Ascending aorta (tissue), 2 donors: ENCODE measurements around the gene RWDD1. TPM values are rescaled to one million over a fixed set of nuclear protein-coding genes. Genes with fewer than 3 reads are reported as not detected.

ENCODE experiments used
- DNase-seq, 2 donors: peaks; one replicate each; pipeline ENCODE4 v3.0.0-alpha.2; 2019; ENCODE audit warnings: low spot score in 2 of 2
- H3K27ac ChIP-seq, 2 donors: fragments of 200-600 bp; sonication (generic); one replicate each; pipeline ENCODE4 v1.5.1; 2016 to 2017; ENCODE audit warnings: mild to moderate bottlenecking in 1 of 2
- H3K27me3 ChIP-seq: fragments of 200-600 bp; sonication (generic); one replicate; pipeline ENCODE4 v1.5.1; 2017
- H3K36me3 ChIP-seq, 2 donors: fragments of 200-600 bp; sonication (generic); one replicate each; pipeline ENCODE4 v1.5.1; 2016
- H3K4me1 ChIP-seq, 2 donors: fragments of 200-600 bp; sonication (generic); one replicate each; pipeline ENCODE4 v1.5.1; 2016 to 2017; ENCODE audit warnings: mild to moderate bottlenecking in 1 of 2
- H3K4me3 ChIP-seq, 2 donors: fragments of 200-600 bp; sonication (generic); one replicate each; pipeline ENCODE4 v1.5.1; 2016 to 2017; ENCODE audit warnings: mild to moderate bottlenecking in 1 of 2
- H3K9me3 ChIP-seq, 2 donors: fragments of 200-600 bp; sonication (generic); one replicate each; pipeline ENCODE4 v1.5.1; 2016
- intact Hi-C: fragments of 100-400 bp; cut with DNase I; formaldehyde crosslinking; loops from one replicate; pipeline ENCODE4 v1.15.1; 2023
- total RNA-seq: library from RNA; depleted of rRNA; stranded (reverse); fragments of >200 nt; gene quantifications from one replicate; pipeline ENCODE4 v1.1.0, GENCODE V29; 2016
- TF ChIP-seq, protein P1 (sequence below), 3 experiments: fragments of 200-600 bp in 2 of 3; fragments of 450-650 bp in 1 of 3; sonication (generic) in 2 of 3; IDR thresholded peaks; one replicate each; pipeline ENCODE4 v1.5.1; 2016 to 2019; ENCODE audit warnings: antibody characterized with exemption in 3 of 3, mild to moderate bottlenecking in 1 of 3, moderate library complexity in 1 of 3

The RWDD1 gene
- total RNA-seq, 1 donor from 2014 or later = 11.0 TPM

DNA sequence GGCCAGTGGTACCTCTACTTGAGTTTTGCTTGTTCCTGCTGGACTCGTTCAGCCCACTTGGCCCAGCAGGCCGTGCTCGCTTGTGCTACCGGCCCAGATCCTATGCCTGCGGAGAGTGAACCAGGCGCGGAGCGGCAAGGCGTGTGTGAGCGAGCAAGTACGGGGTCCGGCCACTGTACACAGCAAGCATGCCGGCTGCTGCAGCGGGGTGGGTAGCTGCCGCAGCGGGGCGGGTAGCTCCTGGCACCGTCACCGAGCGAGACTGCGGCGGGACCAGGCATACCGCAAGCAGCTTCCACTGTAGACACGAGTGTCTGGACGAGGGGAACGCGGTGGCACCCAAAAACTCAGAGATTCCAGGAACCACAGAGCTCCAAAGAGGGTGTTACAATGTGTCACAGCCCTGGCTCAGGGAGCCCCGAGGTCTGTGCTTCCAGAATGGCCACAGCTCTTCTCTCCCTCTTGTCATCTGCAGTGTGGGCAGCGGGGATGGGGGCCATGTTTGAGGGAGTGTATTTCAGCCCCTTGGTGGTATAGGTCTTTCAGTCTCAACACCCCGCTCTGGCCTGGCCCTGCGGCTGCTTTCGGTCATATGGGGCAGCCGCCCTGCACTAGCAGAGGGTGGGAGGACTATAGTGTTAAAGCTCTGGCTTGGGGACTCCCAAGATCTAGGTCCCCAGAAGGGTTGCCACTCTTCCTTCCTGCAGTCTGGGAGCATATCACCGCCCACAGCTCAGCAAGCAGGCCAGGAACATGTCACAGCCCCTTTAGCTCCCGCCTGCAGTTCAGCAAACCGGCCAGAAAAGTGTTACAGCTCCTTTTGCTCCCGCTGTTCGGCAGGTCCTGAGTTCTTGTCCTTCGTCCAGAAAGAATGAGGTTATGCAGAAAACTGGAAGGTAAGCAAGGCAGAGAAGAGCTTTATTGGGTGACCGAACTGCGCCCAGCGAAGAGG lies 6.1 kb upstream of the RWDD1 start:
- peak in 1 of 2 donors; percentile 64 for DNase-seq
- TF ChIP-seq, protein P1, sequence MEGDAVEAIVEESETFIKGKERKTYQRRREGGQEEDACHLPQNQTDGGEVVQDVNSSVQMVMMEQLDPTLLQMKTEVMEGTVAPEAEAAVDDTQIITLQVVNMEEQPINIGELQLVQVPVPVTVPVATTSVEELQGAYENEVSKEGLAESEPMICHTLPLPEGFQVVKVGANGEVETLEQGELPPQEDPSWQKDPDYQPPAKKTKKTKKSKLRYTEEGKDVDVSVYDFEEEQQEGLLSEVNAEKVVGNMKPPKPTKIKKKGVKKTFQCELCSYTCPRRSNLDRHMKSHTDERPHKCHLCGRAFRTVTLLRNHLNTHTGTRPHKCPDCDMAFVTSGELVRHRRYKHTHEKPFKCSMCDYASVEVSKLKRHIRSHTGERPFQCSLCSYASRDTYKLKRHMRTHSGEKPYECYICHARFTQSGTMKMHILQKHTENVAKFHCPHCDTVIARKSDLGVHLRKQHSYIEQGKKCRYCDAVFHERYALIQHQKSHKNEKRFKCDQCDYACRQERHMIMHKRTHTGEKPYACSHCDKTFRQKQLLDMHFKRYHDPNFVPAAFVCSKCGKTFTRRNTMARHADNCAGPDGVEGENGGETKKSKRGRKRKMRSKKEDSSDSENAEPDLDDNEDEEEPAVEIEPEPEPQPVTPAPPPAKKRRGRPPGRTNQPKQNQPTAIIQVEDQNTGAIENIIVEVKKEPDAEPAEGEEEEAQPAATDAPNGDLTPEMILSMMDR (IDR thresholded peaks at IDR 0.05) = no peak
- peaks cover 0 to 2% of the 10 kb centered on the region in 2 donors for H3K4me1 ChIP-seq
- no peaks in the 10 kb centered on the region for H3K27me3 ChIP-seq
- no peak overlapping the region for H3K27ac ChIP-seq
- H3K9me3 ChIP-seq = no peaks in the 10 kb centered on the region
- no peaks in the 10 kb centered on the region for H3K36me3 ChIP-seq
- intact Hi-C loops = loop anchor here (5.0 kb wide), 1 partner anchor 348 kb away; no protein-coding TSS in a partner anchor
- H3K4me3 ChIP-seq = peak overlapping the region; percentile 43 to 68

DNA sequence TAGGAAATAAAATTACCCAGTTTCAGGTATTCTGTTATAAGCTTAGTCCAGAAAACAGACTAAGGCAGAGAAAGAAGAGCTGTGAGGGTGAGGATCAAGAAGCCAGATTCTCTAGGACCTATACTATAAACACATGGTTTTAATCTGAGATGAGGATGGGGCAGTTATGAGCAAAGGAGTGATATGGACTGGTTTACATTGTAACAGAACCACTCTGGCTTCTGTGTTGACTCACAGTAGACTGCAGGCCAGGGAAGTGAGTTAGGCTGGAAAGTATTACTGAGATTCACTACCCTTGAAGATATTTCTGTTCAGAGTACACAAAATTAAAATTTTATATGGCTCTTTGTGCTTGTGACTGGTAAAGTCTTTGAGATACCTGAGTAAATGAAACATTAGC lies 3.2 kb upstream of the RWDD1 start:
- DNase-seq = no peak
- Histone ChIP-seq H3K4me1 (peaks cover 0 to 9% of the 10 kb centered on the region in 2 donors), H3K27ac (no peak overlapping the region), H3K4me3 (no peak overlapping the region), H3K36me3 (no peaks in the 10 kb centered on the region), H3K27me3 (no peaks in the 10 kb centered on the region), H3K9me3 (no peaks in the 10 kb centered on the region)
- TF ChIP-seq, protein P1 (IDR thresholded peaks at IDR 0.05) = no peak
- intact Hi-C loops = no loop called here

DNA sequence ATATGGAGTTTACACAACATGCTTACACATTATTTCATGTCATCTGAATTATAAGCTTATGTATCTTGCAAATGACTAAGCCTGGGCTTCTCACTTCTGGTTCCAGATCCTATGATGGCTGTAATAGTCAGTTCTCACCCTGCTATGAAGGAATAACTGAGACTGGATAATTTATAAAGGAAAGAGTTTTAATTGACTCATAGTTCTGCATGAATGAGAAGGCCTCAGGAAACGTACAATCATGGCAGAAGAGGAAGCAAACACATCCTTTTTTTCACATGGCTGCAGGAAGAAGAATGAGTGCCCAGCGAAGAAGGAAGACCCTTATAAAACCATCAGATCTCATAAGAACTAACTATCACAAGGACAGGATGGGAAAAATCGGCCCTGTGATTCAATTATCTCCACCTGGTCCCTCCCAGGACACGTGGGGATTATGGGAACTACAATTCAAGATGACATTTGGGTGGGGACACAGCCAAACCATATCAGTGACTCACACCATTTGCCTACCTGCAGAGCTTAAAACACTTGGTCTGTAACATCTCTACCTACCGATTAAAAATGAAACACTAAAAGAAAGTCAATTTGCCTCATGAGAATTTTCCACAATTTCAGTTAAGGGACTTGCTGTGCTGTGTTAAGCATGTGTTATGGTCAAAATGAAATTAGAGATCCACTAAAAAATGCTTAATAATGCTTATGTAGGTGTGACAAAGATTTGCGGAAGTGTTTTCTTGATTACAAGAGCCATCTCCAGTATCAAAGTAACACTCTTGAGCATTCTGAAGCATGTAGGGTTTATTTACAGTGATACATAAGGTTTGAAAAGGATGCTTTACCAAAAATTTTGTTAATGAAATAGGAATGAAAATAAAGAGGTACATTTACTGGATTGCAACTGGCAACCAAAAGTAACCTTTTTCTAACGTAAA lies 2.2 kb upstream of the RWDD1 start:
- DNase-seq = no peak
- Histone ChIP-seq H3K4me3 (no peak overlapping the region), H3K9me3 (no peaks in the 10 kb centered on the region), H3K27me3 (no peaks in the 10 kb centered on the region), H3K36me3 (peaks cover 0 to under 1% of the 10 kb centered on the region in 2 donors), H3K27ac (no peak overlapping the region), H3K4me1 (peaks cover 0 to 14% of the 10 kb centered on the region in 2 donors)
- TF ChIP-seq, protein P1 (IDR thresholded peaks at IDR 0.05) = no peak
- intact Hi-C loops = no loop called here

- Histone ChIP-seq H3K27me3 (no peaks in the 10 kb centered on the region), H3K27ac (peak overlapping the region; percentile 89 to 92), H3K4me3 (peak overlapping the region; percentile 68 to 74), H3K9me3 (no peaks in the 10 kb centered on the region), H3K4me1 (peaks cover 0 to 14% of the 10 kb centered on the region in 2 donors), H3K36me3 (peaks cover 0 to 20% of the 10 kb centered on the region in 2 donors)
- TF ChIP-seq, protein P1 (IDR thresholded peaks at IDR 0.05) = no peak
- intact Hi-C loops = loop anchor here (1.0 to 5.0 kb wide), 4 partner anchors 45 to 293 kb away; partner anchors contain the start of genes CALHM5, RSPH4A, TSPYL1 and ZUP1
- no peak for DNase-seq
These were observed 338 bp downstream of the RWDD1 start for GRCh38 chr6:116571683-116572000.

- Histone ChIP-seq H3K27ac (peak overlapping the region; percentile 89 to 92), H3K9me3 (no peaks in the 10 kb centered on the region), H3K4me1 (peaks cover 0 to 14% of the 10 kb centered on the region in 2 donors), H3K4me3 (peak overlapping the region; percentile 68 to 74), H3K36me3 (peaks cover 0 to 22% of the 10 kb centered on the region in 2 donors), H3K27me3 (no peaks in the 10 kb centered on the region)
- intact Hi-C loops = loop anchor here (5.0 kb wide), 1 partner anchor 95 kb away; the partner anchor contains the start of gene ZUP1
- TF ChIP-seq, protein P1 (IDR thresholded peaks at IDR 0.05) = no peak
- no peak for DNase-seq
These were observed 858 bp downstream of the RWDD1 start for GRCh38 chr6:116572162-116572561.
